Right lobe of liver (tissue), 6 donors: ENCODE results near the gene DHX57. TPM values are rescaled to one million over a fixed set of nuclear protein-coding genes. Genes with fewer than 3 reads are reported as not detected.

ENCODE experiments used
- ATAC-seq, 4 donors: fragments of 200-7000 bp; cut with Tn5 transposase; one replicate each; pipeline ENCODE4 v1.9.1; 2020; ENCODE audit warnings: mild to moderate bottlenecking in 4 of 4, moderate library complexity in 4 of 4
- DNase-seq, 3 donors: peaks; one replicate each; pipeline ENCODE4 v3.0.0-alpha.2; 2020
- H3K27ac ChIP-seq, 3 donors: fragments of 200-600 bp; one replicate each; pipeline ENCODE4 v1.8.0; 2022
- H3K27me3 ChIP-seq, 2 donors: fragments of 200-600 bp; one replicate each; pipeline ENCODE4 v1.8.0; 2022
- H3K36me3 ChIP-seq, 4 donors: fragments of 200-600 bp; sonication (generic) in 1 of 4; one replicate each; pipeline versions ENCODE4 v1.5.1 to v1.8.0; 2017 to 2022; ENCODE audit warnings: control low read depth in 1 of 4
- H3K4me1 ChIP-seq, 4 donors: fragments of 200-600 bp; sonication (generic) in 1 of 4; one replicate each; pipeline versions ENCODE4 v1.5.1 to v1.8.0; 2017 to 2022; ENCODE audit warnings: control low read depth in 1 of 4
- H3K4me3 ChIP-seq, 3 donors: fragments of 200-600 bp; one replicate each; pipeline ENCODE4 v1.8.0; 2022
- H3K9me3 ChIP-seq, 4 donors: fragments of 200-600 bp; sonication (generic) in 1 of 4; one replicate each; pipeline versions ENCODE4 v1.5.1 to v1.8.0; 2017 to 2022; ENCODE audit warnings: control low read depth in 1 of 4
- CTCF ChIP-seq, 4 donors: fragments of 200-600 bp in 3 of 4; fragments of 450-650 bp in 1 of 4; IDR thresholded peaks; one replicate each; pipeline versions ENCODE4 v1.5.1 to v1.8.0; 2016 to 2022; ENCODE audit warnings: antibody characterized with exemption in 4 of 4, mild to moderate bottlenecking in 2 of 4
- POLR2A ChIP-seq: fragments of 450-650 bp; IDR thresholded peaks from one replicate; pipeline ENCODE4 v1.6.1; 2017; ENCODE audit warnings: antibody characterized with exemption, mild to moderate bottlenecking
- WGBS: methylation state at CpG from one replicate; pipeline ENCODE4 v1.1.6; 2018; ENCODE audit warnings: low coverage, low lambda C conversion rate; ENCODE audit not compliant: insufficient coverage; ENCODE audit errors: missing lambda C conversion rate; 5-methylcytosine and 5-hydroxymethylcytosine counted together
- intact Hi-C, 2 donors: fragments of 100-400 bp; cut with DNase I; formaldehyde crosslinking; loops; one replicate each; pipeline versions ENCODE4 v1.11.2 to v1.14.1; 2022
- total RNA-seq, 6 experiments: library from RNA; depleted of rRNA in 2 of 6; stranded (reverse); fragments of >200 nt in 2 of 6; fragmentation: NEBNext Ultra II Directional in 3 of 6; extraction: Animal tissue kit (Norgen Biotek cat#: 25700) in 3 of 6; gene quantifications; one replicate each; pipeline versions ENCODE4 v1.1.0 to v1.2.4, GENCODE V29; 2016 to 2023
- donor health status: DM: no; HTN: yes; CAD: no.
- donor health status: DM: no; HTN: no; CAD: no.
- donor health status: DM: no; HTN: no; CAD: no.
- donor health status: DM: no; HTN: yes; CAD: no.
- donor health status: DM: no; HTN: yes; CAD: no.

Gene DHX57
- total RNA-seq, 6 experiments from 2014 or later = 4.4 to 6.4 (median 4.9) TPM

GRCh38 chr2:38889575-38889974 lies 13.8 kb upstream of the DHX57 start, which contains the start of gene ARHGEF33:
TSS of gene ARHGEF33 (plus strand) at chr2:38889875. CDS start at chr2:38919448, 29,573 bp downstream.
- intact Hi-C loops = no loop called here
- Histone ChIP-seq H3K27me3 (no peaks in the 10 kb centered on the region), H3K36me3 (no peaks in the 10 kb centered on the region), H3K9me3 (no peaks in the 10 kb centered on the region), H3K4me3 (no peak within 1 kb of the TSS), H3K4me1 (no peaks in the 10 kb centered on the region), H3K27ac (no peak within 1 kb of the TSS)
- ATAC-seq (no peak), DNase-seq (no peak)
- TF ChIP-seq CTCF (IDR thresholded peaks at IDR 0.05) (no peak), POLR2A (no peak)
- 79% methylated on average over 3 of the region's 3 CpGs for WGBS

- ATAC-seq = no peak
- H3K9me3 ChIP-seq = no peaks in the 10 kb centered on the region
- no peaks in the 10 kb centered on the region for H3K36me3 ChIP-seq
- no peak overlapping the region for H3K27ac ChIP-seq
- no peaks in the 10 kb centered on the region for H3K4me1 ChIP-seq
- H3K4me3 ChIP-seq = no peak overlapping the region
- no peaks in the 10 kb centered on the region for H3K27me3 ChIP-seq
- no peak for TF ChIP-seq CTCF (IDR thresholded peaks at IDR 0.05)
- no peak for TF ChIP-seq POLR2A
- intact Hi-C loops = no loop called here
- no peak for DNase-seq
Observed at GRCh38 chr2:38889045-38889444, 13.3 kb upstream of the DHX57 start.

- 91% methylated on average over 1 of the region's 1 CpG for WGBS
- intact Hi-C loops = no loop called here
- Histone ChIP-seq H3K27me3 (no peaks in the 10 kb centered on the region), H3K4me3 (no peak overlapping the region), H3K9me3 (no peaks in the 10 kb centered on the region), H3K36me3 (no peaks in the 10 kb centered on the region), H3K4me1 (no peaks in the 10 kb centered on the region), H3K27ac (no peak overlapping the region)
- no peak for ATAC-seq
- TF ChIP-seq POLR2A (no peak), CTCF (IDR thresholded peaks at IDR 0.05) (no peak)
- DNase-seq = no peak
Observed at GRCh38 chr2:38887902-38888554, 12.3 kb upstream of the DHX57 start.

- Histone ChIP-seq H3K9me3 (no peaks in the 10 kb centered on the region), H3K4me1 (no peaks in the 10 kb centered on the region), H3K27me3 (no peaks in the 10 kb centered on the region), H3K36me3 (no peaks in the 10 kb centered on the region), H3K4me3 (no peak overlapping the region), H3K27ac (no peak overlapping the region)
- ATAC-seq (no peak), DNase-seq (no peak)
- WGBS = 86% methylated on average over 4 of the region's 4 CpGs
- intact Hi-C loops = no loop called here
- TF ChIP-seq CTCF (IDR thresholded peaks at IDR 0.05) = no peak
Observed at GRCh38 chr2:38887347-38887746, 11.6 kb upstream of the DHX57 start.

- Histone ChIP-seq H3K9me3 (no peaks in the 10 kb centered on the region), H3K4me3 (no peak overlapping the region), H3K36me3 (no peaks in the 10 kb centered on the region), H3K27me3 (no peaks in the 10 kb centered on the region), H3K4me1 (no peaks in the 10 kb centered on the region), H3K27ac (no peak overlapping the region)
- no peak for DNase-seq
- intact Hi-C loops = no loop called here
- TF ChIP-seq CTCF (IDR thresholded peaks at IDR 0.05) = no peak
- no peak for TF ChIP-seq POLR2A
- ATAC-seq = no peak
Observed at GRCh38 chr2:38886063-38886462, 10.3 kb upstream of the DHX57 start.
